ENCODE results near the gene SURF1.
"Not testable (repeated sequence)": the region's sequence is repeated elsewhere in the genome, so short reads cannot be mapped to it uniquely, and the experiment has no call there.

The SURF1 gene

GRCh38 chr9:133331641-133332380, 24.5 kb downstream of the SURF1 start:
- no peak overlapping the region for H3K4me3 ChIP-seq (replicated peaks; ENCODE audit: insufficient read depth, low read length)
- TF ChIP-seq GABPA (IDR thresholded peaks at IDR 0.05; ENCODE audit: low read depth): no peak
- TF ChIP-seq SPI1 (IDR thresholded peaks at IDR 0.05; ENCODE audit: borderline replicate concordance, low read depth): no peak
- no peak for TF ChIP-seq POLR2AphosphoS5 (IDR thresholded peaks at IDR 0.05; ENCODE audit: low read depth)
- no peak for TF ChIP-seq REST (IDR thresholded peaks at IDR 0.05; ENCODE audit: insufficient replicate concordance, low read depth)
- no peaks in the 10 kb centered on the region for H3K27me3 ChIP-seq (ENCODE audit: insufficient read depth, poor library complexity, severe bottlenecking)
- DNase-seq (ENCODE audit: low read depth in 1 of 2, low spot score in 1 of 2): no peak
- H3K27ac ChIP-seq (replicated peaks): no peak overlapping the region

- Histone ChIP-seq H3K4me3 (replicated peaks; ENCODE audit: insufficient read depth, low read length) (no peak overlapping the region), H3K27me3 (ENCODE audit: insufficient read depth, poor library complexity, severe bottlenecking) (no peaks in the 10 kb centered on the region), H3K27ac (replicated peaks) (no peak overlapping the region)
- no peak for DNase-seq (ENCODE audit: low read depth in 1 of 2, low spot score in 1 of 2)
- TF ChIP-seq SPI1 (IDR thresholded peaks at IDR 0.05; ENCODE audit: borderline replicate concordance, low read depth) (no peak), REST (IDR thresholded peaks at IDR 0.05; ENCODE audit: insufficient replicate concordance, low read depth) (no peak), GABPA (IDR thresholded peaks at IDR 0.05; ENCODE audit: low read depth) (no peak), POLR2AphosphoS5 (IDR thresholded peaks at IDR 0.05; ENCODE audit: low read depth) (no peak), CTCF (IDR thresholded peaks at IDR 0.05; ENCODE audit: insufficient read depth, low read length) (no peak)
Observed at GRCh38 chr9:133331221-133331620, 25.1 kb downstream of the SURF1 start.

GRCh38 chr9:133329306-133330156, 26.8 kb downstream of the SURF1 start:
- H3K4me3 ChIP-seq (replicated peaks; ENCODE audit: insufficient read depth, low read length); H3K27ac ChIP-seq (replicated peaks); H3K27me3 ChIP-seq (ENCODE audit: insufficient read depth, poor library complexity, severe bottlenecking); DNase-seq (ENCODE audit: low read depth in 1 of 2, low spot score in 1 of 2): not testable (repeated sequence)
- peak; percentile 17 for TF ChIP-seq CTCF (IDR thresholded peaks at IDR 0.05; ENCODE audit: insufficient read depth, low read length)

GRCh38 chr9:133327834-133328484, 28.3 kb downstream of the SURF1 start:
- DNase-seq (ENCODE audit: low read depth in 1 of 2, low spot score in 1 of 2): no peak
- H3K27ac ChIP-seq (replicated peaks): no peak overlapping the region
- no peak; the same call in 1 of the 2 replicates for TF ChIP-seq POLR2AphosphoS5 (IDR thresholded peaks at IDR 0.05; ENCODE audit: low read depth)
- no peak for TF ChIP-seq REST (IDR thresholded peaks at IDR 0.05; ENCODE audit: insufficient replicate concordance, low read depth)
- H3K4me3 ChIP-seq (replicated peaks; ENCODE audit: insufficient read depth, low read length): no peak overlapping the region
- H3K27me3 ChIP-seq (ENCODE audit: insufficient read depth, poor library complexity, severe bottlenecking): no peaks in the 10 kb centered on the region

- not testable (repeated sequence) for H3K4me3 ChIP-seq (replicated peaks; ENCODE audit: insufficient read depth, low read length); DNase-seq (ENCODE audit: low read depth in 1 of 2, low spot score in 1 of 2); H3K27ac ChIP-seq (replicated peaks); H3K27me3 ChIP-seq (ENCODE audit: insufficient read depth, poor library complexity, severe bottlenecking)
Observed at GRCh38 chr9:133327021-133327420, 29.3 kb downstream of the SURF1 start.

All from HL-60 (cell line).